Upper lobe of right lung (tissue), 1 donor: ENCODE measurements around the gene AGTRAP. TPM values are rescaled to one million over a fixed set of nuclear protein-coding genes. Genes with fewer than 3 reads are reported as not detected.

ENCODE experiments used
- ATAC-seq: fragments of 200-7000 bp; cut with Tn5 transposase; one replicate; pipeline ENCODE4 v1.9.1; 2020; ENCODE audit warnings: mild to moderate bottlenecking, moderate library complexity
- DNase-seq: peaks from one replicate; pipeline ENCODE4 v3.0.0-alpha.2; 2020
- H3K27ac ChIP-seq: fragments of 200-600 bp; one replicate; pipeline ENCODE4 v1.8.0; 2022
- H3K27me3 ChIP-seq: fragments of 200-600 bp; one replicate; pipeline ENCODE4 v1.8.0; 2022; ENCODE audit warnings: mild to moderate bottlenecking
- H3K36me3 ChIP-seq: fragments of 200-600 bp; one replicate; pipeline ENCODE4 v1.8.0; 2022
- H3K4me1 ChIP-seq: fragments of 200-600 bp; one replicate; pipeline ENCODE4 v1.8.0; 2022
- H3K4me3 ChIP-seq: fragments of 200-600 bp; one replicate; pipeline ENCODE4 v1.8.0; 2022; ENCODE audit warnings: mild to moderate bottlenecking
- H3K9me3 ChIP-seq: fragments of 200-600 bp; one replicate; pipeline ENCODE4 v1.8.0; 2022
- CTCF ChIP-seq: fragments of 200-600 bp; IDR thresholded peaks from one replicate; pipeline ENCODE4 v1.8.0; 2022; ENCODE audit warnings: antibody characterized with exemption
- intact Hi-C: fragments of 100-400 bp; cut with DNase I; formaldehyde crosslinking; loops from one replicate; pipeline ENCODE4 v1.11.0; 2022
- total RNA-seq: library from RNA; stranded (reverse); fragmentation: NEBNext Ultra II Directional; extraction: Animal tissue kit (Norgen Biotek cat#: 25700); gene quantifications from one replicate; pipeline ENCODE4 v1.2.1, GENCODE V29; 2021
- donor health status: DM: no; HTN: yes; CAD: no; lungs with severe emphysema.

AGTRAP gene
- total RNA-seq, 1 donor from 2014 or later: 57.0 TPM

DNA sequence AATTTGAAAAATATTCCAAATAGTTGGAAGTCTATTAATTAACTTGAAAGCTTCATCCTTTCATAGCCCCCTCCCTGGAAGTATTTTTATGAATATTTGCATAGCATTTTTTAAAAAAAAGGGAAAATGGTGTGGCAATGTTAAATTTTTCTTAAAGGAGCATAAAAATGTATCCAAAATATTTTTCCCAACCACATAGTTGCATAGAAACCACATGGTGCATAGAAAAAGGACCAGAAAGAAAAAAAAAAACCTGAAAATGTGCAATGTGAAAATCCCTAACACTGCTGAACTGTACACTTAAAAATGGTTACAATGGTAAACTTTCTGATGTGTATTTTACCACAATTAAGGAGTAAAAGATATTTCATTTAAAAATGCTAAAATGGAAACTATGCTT is 34.1 kb downstream of the AGTRAP start:
- DNase-seq (no peak), ATAC-seq (no peak)
- Histone ChIP-seq H3K36me3 (no peaks in the 10 kb centered on the region), H3K4me1 (no peaks in the 10 kb centered on the region), H3K9me3 (no peaks in the 10 kb centered on the region), H3K27me3 (no peaks in the 10 kb centered on the region), H3K27ac (no peak overlapping the region), H3K4me3 (no peak overlapping the region)
- intact Hi-C loops: no loop called here
- no peak for TF ChIP-seq CTCF

DNA sequence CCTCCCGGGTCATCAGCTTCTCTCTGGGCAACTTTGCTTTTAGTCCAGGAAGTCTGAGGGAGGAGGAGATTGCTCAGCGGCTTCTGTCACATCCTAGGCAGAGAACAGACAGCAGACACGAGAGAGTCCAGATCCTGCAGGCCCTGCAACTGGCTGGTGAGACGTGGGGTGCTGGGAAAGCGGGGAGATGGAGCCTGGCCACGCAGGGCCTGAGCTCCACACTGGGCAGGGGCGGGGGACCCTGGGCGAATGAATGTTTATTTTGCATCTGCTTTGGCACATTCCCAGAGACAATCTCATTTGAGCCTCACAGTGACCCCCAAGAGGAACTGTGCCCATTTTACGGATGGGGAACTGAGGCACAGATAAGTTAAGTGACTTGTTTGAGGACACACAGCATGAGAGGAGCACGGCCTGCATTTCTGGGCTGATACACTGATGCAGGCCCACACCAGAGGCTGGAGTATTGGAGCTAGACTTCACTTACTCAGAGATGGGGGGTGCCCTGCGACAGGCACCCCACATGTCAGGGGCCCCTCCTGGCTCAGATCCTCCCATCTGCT is 35.6 kb downstream of the AGTRAP start:
- intact Hi-C loops: no loop called here
- no peak for ATAC-seq
- H3K36me3 ChIP-seq: no peaks in the 10 kb centered on the region
- DNase-seq: no peak
- no peaks in the 10 kb centered on the region for H3K9me3 ChIP-seq
- H3K4me3 ChIP-seq: no peak overlapping the region
- no peak for TF ChIP-seq CTCF
- no peaks in the 10 kb centered on the region for H3K4me1 ChIP-seq
- H3K27ac ChIP-seq: no peak overlapping the region
- no peaks in the 10 kb centered on the region for H3K27me3 ChIP-seq

- no peaks in the 10 kb centered on the region for H3K9me3 ChIP-seq
- DNase-seq (no peak), ATAC-seq (peak; percentile 27)
- intact Hi-C loops: no loop called here
- no peaks in the 10 kb centered on the region for H3K4me1 ChIP-seq
- no peaks in the 10 kb centered on the region for H3K36me3 ChIP-seq
- no peak overlapping the region for H3K27ac ChIP-seq
- no peak overlapping the region for H3K4me3 ChIP-seq
- H3K27me3 ChIP-seq: no peaks in the 10 kb centered on the region
- no peak for TF ChIP-seq CTCF
Observed at GRCh38 chr1:11772458-11772857, 36.5 kb downstream of the AGTRAP start.

- H3K4me1 ChIP-seq: no peaks in the 10 kb centered on the region
- H3K27ac ChIP-seq: no peak overlapping the region
- intact Hi-C loops: no loop called here
- H3K9me3 ChIP-seq: no peaks in the 10 kb centered on the region
- H3K27me3 ChIP-seq: no peaks in the 10 kb centered on the region
- no peak for DNase-seq
- ATAC-seq: no peak
- no peak for TF ChIP-seq CTCF
- H3K4me3 ChIP-seq: no peak overlapping the region
- H3K36me3 ChIP-seq: no peaks in the 10 kb centered on the region
Observed at GRCh38 chr1:11774753-11775152, 38.8 kb downstream of the AGTRAP start.

GRCh38 chr1:11777658-11778322 is 41.9 kb downstream of the AGTRAP start:
- Histone ChIP-seq H3K27ac (no peak overlapping the region), H3K4me3 (no peak overlapping the region), H3K9me3 (no peaks in the 10 kb centered on the region), H3K27me3 (no peaks in the 10 kb centered on the region), H3K36me3 (no peaks in the 10 kb centered on the region), H3K4me1 (no peaks in the 10 kb centered on the region)
- no peak for TF ChIP-seq CTCF
- ATAC-seq (no peak), DNase-seq (no peak)
- intact Hi-C loops: no loop called here
